Suprapubic skin (tissue), 4 donors: ENCODE results near the gene TGFBRAP1.

Source experiments
- CTCF ChIP-seq, 2 donors: fragments of 200-600 bp in 1 of 2; fragments of 450-650 bp in 1 of 2; sonication (generic) in 1 of 2; IDR thresholded peaks; one replicate each; pipeline ENCODE4 v1.5.1; 2016 to 2019; ENCODE audit warnings: antibody characterized with exemption in 2 of 2, mild to moderate bottlenecking in 1 of 2, moderate library complexity in 1 of 2
- EP300 ChIP-seq: sonication (generic); formaldehyde crosslinking; IDR thresholded peaks from one replicate; pipeline ENCODE4 v1.6.1; 2017; ENCODE audit warnings: antibody characterized with exemption
- POLR2A ChIP-seq, 2 donors: fragments of 450-650 bp; IDR thresholded peaks; one replicate each; pipeline ENCODE4 v1.6.1; 2017; ENCODE audit warnings: antibody characterized with exemption in 2 of 2, mild to moderate bottlenecking in 2 of 2, moderate library complexity in 2 of 2
- POLR2AphosphoS5 ChIP-seq, 3 donors: sonication (generic); formaldehyde crosslinking; IDR thresholded peaks; one replicate each; pipeline ENCODE4 v1.6.1; 2017; ENCODE audit warnings: antibody characterized with exemption in 3 of 3

GRCh38 chr2:105243961-105244360 lies 85.6 kb downstream of the TGFBRAP1 start:
- no peak for TF ChIP-seq CTCF (IDR thresholded peaks at IDR 0.05)
- TF ChIP-seq POLR2AphosphoS5 (IDR thresholded peaks at IDR 0.05) = no peak
- TF ChIP-seq POLR2A (IDR thresholded peaks at IDR 0.05) = no peak
- no peak for TF ChIP-seq EP300
